ENCODE results near the gene SFT2D3. TPM values are rescaled to one million over a fixed set of nuclear protein-coding genes. Genes with fewer than 3 reads are reported as not detected.

The SFT2D3 gene
- total and polyA plus RNA-seq, 9 of the 15 experiments (the other 6 are each of a cell fraction or from before 2014, with no cell fraction given), result 7.5 to 9.9 (median 8.9) TPM; not detected in 2

DNA sequence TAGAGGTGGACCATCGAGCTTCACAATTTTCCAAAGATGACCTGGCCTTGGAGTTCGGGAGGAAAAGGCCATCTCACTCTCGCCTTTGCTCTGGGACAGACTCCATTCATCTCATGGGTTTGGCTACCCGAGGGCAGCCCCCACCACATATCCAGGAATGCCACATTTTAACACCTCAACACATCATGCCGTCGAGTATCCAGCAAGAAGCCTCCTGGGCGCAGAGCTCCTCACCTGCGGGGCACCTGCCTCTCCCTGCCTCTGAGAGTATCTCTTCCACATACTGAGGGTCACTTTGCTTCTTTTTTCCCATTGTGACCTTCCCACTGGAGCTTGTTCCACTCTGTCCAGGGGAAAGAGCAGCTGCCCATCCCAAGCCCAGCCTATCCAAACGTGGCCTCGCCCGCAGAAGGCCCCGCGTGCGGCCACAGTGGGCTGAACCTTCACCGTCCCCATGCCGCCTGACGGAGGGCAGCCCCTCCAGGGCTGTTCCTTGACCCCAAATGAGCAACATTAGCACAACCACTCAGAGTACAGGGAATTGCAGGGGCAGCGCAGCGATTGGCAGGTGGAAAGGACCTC is 20.5 kb upstream of the SFT2D3 start:
- Histone ChIP-seq H3K79me2 (ENCODE audit: control insufficient read depth, insufficient read depth, low read length) (no peaks in the 10 kb centered on the region), H3K27ac (ENCODE audit: extremely low read depth, low read depth, low read length) (no peak overlapping the region), H3K4me2 (ENCODE audit: insufficient read depth, low read length) (no peak overlapping the region), H4K20me1 (replicated peaks; ENCODE audit: control insufficient read depth, insufficient read depth, low read length) (peaks cover 6% of the 10 kb centered on the region; the same call in 1 of the 2 replicates), H3K4me3 (no peak overlapping the region), H3K9me1 (ENCODE audit: control insufficient read depth, insufficient read depth, low read length) (no peaks in the 10 kb centered on the region), H3K4me1 (replicated peaks in 1 of 2; ENCODE audit: control insufficient read depth in 2 of 2, insufficient read depth in 2 of 2, low read length in 2 of 2) (peaks cover 0 to 11% of the 10 kb centered on the region in 2 experiments; a peak in 3 of 5 replicates), H2AFZ (ENCODE audit: low read depth, low read length) (no peak overlapping the region), H3K9ac (ENCODE audit: insufficient read depth in 1 of 2, low read depth in 2 of 2, low read length in 2 of 2) (no peak overlapping the region), H3K36me3 (ENCODE audit: control insufficient read depth, insufficient read depth, low read length) (no peaks in the 10 kb centered on the region), H3K9me3 (replicated peaks; ENCODE audit: control insufficient read depth, insufficient read depth, low read depth, low read length) (no peaks in the 10 kb centered on the region), H3K27me3 (ENCODE audit: control insufficient read depth in 2 of 2, insufficient read depth in 2 of 2, low read length in 2 of 2) (peaks cover 42 to 71% of the 10 kb centered on the region in 2 experiments)
- no TSS peak for BruUV-seq (replicated peaks)
- DNase-seq (ENCODE audit: extremely low read depth in 1 of 4, low spot score in 3 of 4) (no peak), FAIRE-seq (no peak), ATAC-seq (no peak)
- CTCF ChIA-PET (ENCODE audit: low intra/inter-chr PET ratio), result no interaction called here
- in situ Hi-C loops (cut with MboI), result no loop called here
- intact Hi-C loops (cut with micrococcal nuclease), result no loop called here
- POLR2A ChIA-PET, result interaction anchor here (0.7 kb wide), 1 partner anchor 515 kb away, joined by 3 read pairs; no protein-coding TSS in a partner anchor
- WGBS (ENCODE audit: insufficient coverage, low coverage, missing lambda C conversion rate), result 13% methylated on average over 19 of the region's 19 CpGs
- no peak for TF ChIP-seq RBM34 (IDR thresholded peaks at IDR 0.05; ENCODE audit: borderline replicate concordance, insufficient read depth, low read length)
- TF ChIP-seq FOXA3 (CRISPR knock-in tag; conservative IDR thresholded peaks at IDR 0.05 in 1 of 2, IDR thresholded peaks at IDR 0.05 in 1 of 2), result no peak
- no peak for TF ChIP-seq TFAM (CRISPR knock-in tag; conservative IDR thresholded peaks at IDR 0.05)
- TF ChIP-seq, protein P1, sequence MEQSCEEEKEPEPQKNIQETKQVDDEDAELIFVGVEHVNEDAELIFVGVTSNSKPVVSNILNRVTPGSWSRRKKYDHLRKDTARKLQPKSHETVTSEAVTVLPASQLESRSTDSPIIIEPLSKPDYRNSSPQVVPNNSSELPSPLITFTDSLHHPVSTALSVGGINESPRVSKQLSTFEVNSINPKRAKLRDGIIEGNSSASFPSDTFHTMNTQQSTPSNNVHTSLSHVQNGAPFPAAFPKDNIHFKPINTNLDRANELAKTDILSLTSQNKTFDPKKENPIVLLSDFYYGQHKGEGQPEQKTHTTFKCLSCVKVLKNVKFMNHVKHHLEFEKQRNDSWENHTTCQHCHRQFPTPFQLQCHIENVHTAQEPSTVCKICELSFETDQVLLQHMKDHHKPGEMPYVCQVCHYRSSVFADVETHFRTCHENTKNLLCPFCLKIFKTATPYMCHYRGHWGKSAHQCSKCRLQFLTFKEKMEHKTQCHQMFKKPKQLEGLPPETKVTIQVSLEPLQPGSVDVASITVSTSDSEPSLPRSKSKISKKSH (CRISPR knock-in tag; IDR thresholded peaks at IDR 0.05), result no peak
- TF ChIP-seq, protein P2, sequence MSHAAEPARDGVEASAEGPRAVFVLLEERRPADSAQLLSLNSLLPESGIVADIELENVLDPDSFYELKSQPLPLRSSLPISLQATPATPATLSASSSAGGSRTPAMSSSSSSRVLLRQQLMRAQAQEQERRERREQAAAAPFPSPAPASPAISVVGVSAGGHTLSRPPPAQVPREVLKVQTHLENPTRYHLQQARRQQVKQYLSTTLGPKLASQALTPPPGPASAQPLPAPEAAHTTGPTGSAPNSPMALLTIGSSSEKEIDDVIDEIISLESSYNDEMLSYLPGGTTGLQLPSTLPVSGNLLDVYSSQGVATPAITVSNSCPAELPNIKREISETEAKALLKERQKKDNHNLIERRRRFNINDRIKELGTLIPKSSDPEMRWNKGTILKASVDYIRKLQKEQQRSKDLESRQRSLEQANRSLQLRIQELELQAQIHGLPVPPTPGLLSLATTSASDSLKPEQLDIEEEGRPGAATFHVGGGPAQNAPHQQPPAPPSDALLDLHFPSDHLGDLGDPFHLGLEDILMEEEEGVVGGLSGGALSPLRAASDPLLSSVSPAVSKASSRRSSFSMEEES (CRISPR knock-in tag; IDR thresholded peaks at IDR 0.05), result no peak
- no peak for TF ChIP-seq HMG20A (CRISPR knock-in tag; conservative IDR thresholded peaks at IDR 0.05)
- TF ChIP-seq ZNF41 (CRISPR knock-in tag; conservative IDR thresholded peaks at IDR 0.05), result no peak
- TF ChIP-seq HMG20B (CRISPR knock-in tag; IDR thresholded peaks at IDR 0.05), result no peak
- TF ChIP-seq MTF1 (CRISPR knock-in tag; IDR thresholded peaks at IDR 0.05; ENCODE audit: borderline replicate concordance), result no peak
- TF ChIP-seq, protein P3, sequence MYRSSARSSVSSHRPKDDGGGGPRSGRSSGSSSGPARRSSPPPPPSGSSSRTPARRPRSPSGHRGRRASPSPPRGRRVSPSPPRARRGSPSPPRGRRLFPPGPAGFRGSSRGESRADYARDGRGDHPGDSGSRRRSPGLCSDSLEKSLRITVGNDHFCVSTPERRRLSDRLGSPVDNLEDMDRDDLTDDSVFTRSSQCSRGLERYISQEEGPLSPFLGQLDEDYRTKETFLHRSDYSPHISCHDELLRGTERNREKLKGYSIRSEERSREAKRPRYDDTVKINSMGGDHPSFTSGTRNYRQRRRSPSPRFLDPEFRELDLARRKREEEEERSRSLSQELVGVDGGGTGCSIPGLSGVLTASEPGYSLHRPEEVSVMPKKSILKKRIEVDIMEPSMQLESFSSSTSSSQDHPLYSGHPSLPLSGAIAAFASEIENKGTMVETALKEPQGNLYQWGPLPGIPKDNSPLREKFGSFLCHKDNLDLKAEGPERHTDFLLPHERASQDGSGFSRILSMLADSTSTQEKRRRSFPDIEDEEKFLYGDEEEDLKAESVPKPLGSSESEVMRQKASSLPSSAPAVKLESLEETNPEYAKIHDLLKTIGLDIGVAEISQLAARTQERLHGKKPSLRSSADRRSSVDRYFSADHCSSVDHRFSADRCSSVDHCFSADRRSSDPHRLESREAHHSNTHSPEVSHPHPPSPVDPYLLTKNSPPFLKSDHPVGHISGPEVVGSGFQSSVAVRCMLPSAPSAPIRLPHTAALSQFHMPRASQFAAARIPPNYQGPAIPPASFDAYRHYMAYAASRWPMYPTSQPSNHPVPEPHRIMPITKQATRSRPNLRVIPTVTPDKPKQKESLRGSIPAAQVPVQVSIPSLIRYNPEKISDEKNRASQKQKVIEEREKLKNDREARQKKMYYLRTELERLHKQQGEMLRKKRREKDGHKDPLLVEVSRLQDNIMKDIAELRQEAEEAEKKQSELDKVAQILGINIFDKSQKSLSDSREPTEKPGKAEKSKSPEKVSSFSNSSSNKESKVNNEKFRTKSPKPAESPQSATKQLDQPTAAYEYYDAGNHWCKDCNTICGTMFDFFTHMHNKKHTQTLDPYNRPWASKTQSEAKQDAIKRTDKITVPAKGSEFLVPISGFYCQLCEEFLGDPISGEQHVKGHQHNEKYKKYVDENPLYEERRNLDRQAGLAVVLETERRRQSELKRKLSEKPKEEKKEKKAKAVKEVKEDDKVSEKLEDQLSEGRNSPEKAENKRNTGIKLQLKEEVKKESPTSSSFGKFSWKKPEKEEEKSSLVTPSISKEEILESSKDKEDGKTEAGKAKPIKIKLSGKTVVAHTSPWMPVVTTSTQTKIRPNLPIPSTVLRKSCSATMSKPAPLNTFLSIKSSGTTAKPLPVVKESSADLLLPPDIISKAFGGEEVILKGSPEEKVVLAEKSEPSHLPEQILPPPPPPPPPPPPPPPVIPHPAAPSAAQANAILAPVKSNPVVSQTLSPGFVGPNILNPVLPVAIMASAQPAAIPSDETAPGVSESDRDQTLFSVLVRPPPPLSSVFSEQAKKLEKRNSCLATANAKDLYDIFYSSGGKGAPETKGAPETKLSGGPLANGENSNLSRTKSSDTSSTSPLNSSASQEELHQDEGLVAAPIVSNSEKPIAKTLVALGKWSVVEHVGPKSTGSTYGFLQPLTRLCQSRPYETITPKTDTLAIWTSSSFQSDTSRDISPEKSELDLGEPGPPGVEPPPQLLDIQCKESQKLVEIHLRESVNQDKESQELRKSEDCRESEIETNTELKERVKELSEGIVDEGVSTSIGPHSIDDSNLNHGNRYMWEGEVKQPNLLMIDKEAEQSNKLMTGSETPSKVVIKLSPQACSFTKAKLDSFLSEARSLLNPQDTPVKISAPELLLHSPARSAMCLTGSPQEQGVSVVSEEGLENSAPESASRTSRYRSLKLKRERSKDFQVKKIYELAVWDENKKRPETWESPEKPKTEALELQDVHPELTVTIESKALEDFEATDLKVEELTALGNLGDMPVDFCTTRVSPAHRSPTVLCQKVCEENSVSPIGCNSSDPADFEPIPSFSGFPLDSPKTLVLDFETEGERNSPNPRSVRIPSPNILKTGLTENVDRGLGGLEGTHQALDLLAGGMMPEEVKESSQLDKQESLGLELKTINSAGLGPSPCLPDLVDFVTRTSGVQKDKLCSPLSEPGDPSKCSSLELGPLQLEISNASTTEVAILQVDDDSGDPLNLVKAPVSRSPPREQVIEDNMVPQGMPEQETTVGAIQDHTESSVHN (IDR thresholded peaks at IDR 0.05; ENCODE audit: borderline replicate concordance in 1 of 2, low read depth in 1 of 2), result no peak

Data from K562 (cell line).